ENCODE data around the gene MYO1D. TPM values are rescaled to one million over a fixed set of nuclear protein-coding genes. Genes with fewer than 3 reads are reported as not detected.

Gene MYO1D
- total and polyA plus RNA-seq, 2 experiments from 2014 or later = 34.3 to 43.7 TPM

GRCh38 chr17:32870969-32871368, 6.0 kb downstream of the MYO1D start:
- peak in 1 of 2 donors; percentile 30 for DNase-seq (ENCODE audit: low read depth in 1 of 2, low spot score in 1 of 2)
- Histone ChIP-seq H3K9me3 (ENCODE audit: low read depth) (no peaks in the 10 kb centered on the region), H3K4me1 (ENCODE audit: low read depth) (peaks cover 23% of the 10 kb centered on the region), H3K36me3 (no peaks in the 10 kb centered on the region), H3K4me3 (no peak overlapping the region), H3K27ac (no peak overlapping the region), H3K27me3 (no peaks in the 10 kb centered on the region)
- TF ChIP-seq CTCF (IDR thresholded peaks at IDR 0.05; ENCODE audit: low read depth, low read length) = no peak

GRCh38 chr17:32870027-32870670, 6.8 kb downstream of the MYO1D start:
- TF ChIP-seq CTCF (IDR thresholded peaks at IDR 0.05; ENCODE audit: low read depth, low read length) = no peak
- Histone ChIP-seq H3K9me3 (ENCODE audit: low read depth) (no peaks in the 10 kb centered on the region), H3K27ac (peak overlapping the region; percentile 67), H3K27me3 (no peaks in the 10 kb centered on the region), H3K36me3 (no peaks in the 10 kb centered on the region), H3K4me3 (no peak overlapping the region), H3K4me1 (ENCODE audit: low read depth) (peaks cover 17% of the 10 kb centered on the region)
- no peak for DNase-seq (ENCODE audit: low read depth in 1 of 2, low spot score in 1 of 2)

GRCh38 chr17:32869345-32870026, 7.4 kb downstream of the MYO1D start:
- DNase-seq (ENCODE audit: low read depth in 1 of 2, low spot score in 1 of 2) = no peak
- H3K27ac ChIP-seq = peak overlapping the region; percentile 67
- H3K4me3 ChIP-seq = no peak overlapping the region
- H3K4me1 ChIP-seq (ENCODE audit: low read depth) = peaks cover 17% of the 10 kb centered on the region
- H3K27me3 ChIP-seq = no peaks in the 10 kb centered on the region
- H3K36me3 ChIP-seq = no peaks in the 10 kb centered on the region
- no peak for TF ChIP-seq CTCF (IDR thresholded peaks at IDR 0.05; ENCODE audit: low read depth, low read length)
- H3K9me3 ChIP-seq (ENCODE audit: low read depth) = no peaks in the 10 kb centered on the region

- Histone ChIP-seq H3K36me3 (no peaks in the 10 kb centered on the region), H3K4me1 (ENCODE audit: low read depth) (peaks cover 35% of the 10 kb centered on the region), H3K27me3 (no peaks in the 10 kb centered on the region), H3K4me3 (no peak overlapping the region), H3K9me3 (ENCODE audit: low read depth) (no peaks in the 10 kb centered on the region), H3K27ac (no peak overlapping the region)
- DNase-seq (ENCODE audit: low read depth in 1 of 2, low spot score in 1 of 2) = no peak
- no peak for TF ChIP-seq CTCF (IDR thresholded peaks at IDR 0.05; ENCODE audit: low read depth, low read length)
These were observed 11.8 kb downstream of the MYO1D start for GRCh38 chr17:32865141-32865540.

GRCh38 chr17:32863559-32863958, 13.4 kb downstream of the MYO1D start:
- no peaks in the 10 kb centered on the region for H3K9me3 ChIP-seq (ENCODE audit: low read depth)
- H3K36me3 ChIP-seq = no peaks in the 10 kb centered on the region
- H3K27me3 ChIP-seq = no peaks in the 10 kb centered on the region
- H3K27ac ChIP-seq = no peak overlapping the region
- TF ChIP-seq CTCF (IDR thresholded peaks at IDR 0.05; ENCODE audit: low read depth, low read length) = no peak
- no peak for DNase-seq (ENCODE audit: low read depth in 1 of 2, low spot score in 1 of 2)
- H3K4me3 ChIP-seq = no peak overlapping the region
- peaks cover 30% of the 10 kb centered on the region for H3K4me1 ChIP-seq (ENCODE audit: low read depth)
